Colonic mucosa (tissue), 4 donors: ENCODE results near the gene BCAS4. TPM values are rescaled to one million over a fixed set of nuclear protein-coding genes. Genes with fewer than 3 reads are reported as not detected.
"Not testable (repeated sequence)": the region's sequence is repeated elsewhere in the genome, so short reads cannot be mapped to it uniquely, and the experiment has no call there.

Source experiments
- DNase-seq: peaks from one replicate; pipeline ENCODE4 v3.0.0-alpha.2; 2020
- H3K27ac ChIP-seq: fragments of 200-600 bp; one replicate; pipeline ENCODE4 v1.8.0; 2021
- H3K27me3 ChIP-seq: fragments of 200-600 bp; one replicate; pipeline ENCODE4 v1.8.0; 2021
- H3K36me3 ChIP-seq: fragments of 200-600 bp; one replicate; pipeline ENCODE4 v1.8.0; 2021
- H3K4me1 ChIP-seq: fragments of 200-600 bp; one replicate; pipeline ENCODE4 v1.8.0; 2021; ENCODE audit warnings: mild to moderate bottlenecking
- H3K4me3 ChIP-seq: fragments of 200-600 bp; one replicate; pipeline ENCODE4 v1.8.0; 2021
- H3K9ac ChIP-seq, 2 donors: one replicate each; pipeline ENCODE4 v1.7.0; 2013; ENCODE audit warnings: control low read depth in 2 of 2, low read depth in 2 of 2, low read length in 2 of 2
- H3K9me3 ChIP-seq: fragments of 200-600 bp; one replicate; pipeline ENCODE4 v1.8.0; 2021
- intact Hi-C: fragments of 100-400 bp; cut with DNase I; formaldehyde crosslinking; loops from one replicate; pipeline ENCODE4 v1.14.1; 2022
- total RNA-seq, 2 donors: library from RNA; stranded (reverse); fragmentation: NEBNext Ultra II Directional in 1 of 2; extraction: Animal tissue kit (Norgen Biotek cat#: 25700) in 1 of 2; gene quantifications; one replicate each; pipeline ENCODE4 v1.2.1, GENCODE V29; 2021
- TF ChIP-seq, protein P1 (sequence below): fragments of 200-600 bp; IDR thresholded peaks from one replicate; pipeline ENCODE4 v1.8.0; 2022; ENCODE audit warnings: antibody characterized with exemption, mild to moderate bottlenecking
- donor health status: healthy.
- donor health status: DM: no; HTN: no; CAD: no.
- donor health status: DM: no; HTN: no; CAD: no.

The BCAS4 gene
- total RNA-seq, 2 donors from 2014 or later = 1.1 to 2.7 TPM

GRCh38 chr20:50765674-50766073 is 29.2 kb upstream of the BCAS4 start:
- Histone ChIP-seq H3K27me3 (no peaks in the 10 kb centered on the region), H3K27ac (no peak overlapping the region), H3K9me3 (no peaks in the 10 kb centered on the region), H3K9ac (no peak overlapping the region), H3K4me1 (peaks cover 7% of the 10 kb centered on the region), H3K36me3 (no peaks in the 10 kb centered on the region), H3K4me3 (no peak overlapping the region)
- TF ChIP-seq, protein P1, sequence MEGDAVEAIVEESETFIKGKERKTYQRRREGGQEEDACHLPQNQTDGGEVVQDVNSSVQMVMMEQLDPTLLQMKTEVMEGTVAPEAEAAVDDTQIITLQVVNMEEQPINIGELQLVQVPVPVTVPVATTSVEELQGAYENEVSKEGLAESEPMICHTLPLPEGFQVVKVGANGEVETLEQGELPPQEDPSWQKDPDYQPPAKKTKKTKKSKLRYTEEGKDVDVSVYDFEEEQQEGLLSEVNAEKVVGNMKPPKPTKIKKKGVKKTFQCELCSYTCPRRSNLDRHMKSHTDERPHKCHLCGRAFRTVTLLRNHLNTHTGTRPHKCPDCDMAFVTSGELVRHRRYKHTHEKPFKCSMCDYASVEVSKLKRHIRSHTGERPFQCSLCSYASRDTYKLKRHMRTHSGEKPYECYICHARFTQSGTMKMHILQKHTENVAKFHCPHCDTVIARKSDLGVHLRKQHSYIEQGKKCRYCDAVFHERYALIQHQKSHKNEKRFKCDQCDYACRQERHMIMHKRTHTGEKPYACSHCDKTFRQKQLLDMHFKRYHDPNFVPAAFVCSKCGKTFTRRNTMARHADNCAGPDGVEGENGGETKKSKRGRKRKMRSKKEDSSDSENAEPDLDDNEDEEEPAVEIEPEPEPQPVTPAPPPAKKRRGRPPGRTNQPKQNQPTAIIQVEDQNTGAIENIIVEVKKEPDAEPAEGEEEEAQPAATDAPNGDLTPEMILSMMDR = no peak
- intact Hi-C loops = no loop called here
- DNase-seq = no peak

- H3K9ac ChIP-seq, H3K36me3 ChIP-seq, H3K4me3 ChIP-seq, H3K9me3 ChIP-seq, H3K27me3 ChIP-seq, H3K4me1 ChIP-seq, intact Hi-C loops, H3K27ac ChIP-seq: not testable (repeated sequence)
- peak; percentile 10 for DNase-seq
These were observed 27.7 kb upstream of the BCAS4 start for GRCh38 chr20:50766955-50767809.

DNA sequence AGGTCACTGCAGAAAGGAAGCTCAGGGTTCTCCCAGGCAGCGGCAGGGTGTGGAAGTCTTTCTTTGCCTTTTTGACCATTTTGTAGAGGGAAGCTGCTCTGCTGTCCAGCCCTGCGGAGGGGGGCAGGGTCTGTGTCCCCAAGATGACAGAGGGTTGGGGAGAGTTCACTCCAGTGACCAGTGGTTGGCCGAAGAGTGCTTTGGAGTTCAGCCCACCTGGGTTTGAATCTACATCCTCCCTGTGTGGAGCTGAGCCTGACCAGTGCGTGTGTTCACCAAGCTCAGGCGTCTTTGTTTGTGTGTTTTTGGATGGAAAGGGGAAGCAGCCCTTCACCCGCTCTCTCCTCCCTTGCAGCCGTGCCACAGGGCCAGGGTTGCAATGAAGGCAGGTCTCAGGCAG is 25.9 kb upstream of the BCAS4 start:
- H3K9me3 ChIP-seq, H3K27ac ChIP-seq, H3K27me3 ChIP-seq, H3K9ac ChIP-seq, H3K4me3 ChIP-seq, intact Hi-C loops, H3K36me3 ChIP-seq, H3K4me1 ChIP-seq: not testable (repeated sequence)
- peak; percentile 14 for DNase-seq

GRCh38 chr20:50769551-50770085 is 25.2 kb upstream of the BCAS4 start:
- H3K36me3 ChIP-seq, H3K27me3 ChIP-seq, H3K9me3 ChIP-seq, H3K27ac ChIP-seq, intact Hi-C loops, H3K9ac ChIP-seq, H3K4me1 ChIP-seq, H3K4me3 ChIP-seq: not testable (repeated sequence)
- DNase-seq = peak; percentile 12

GRCh38 chr20:50771419-50772080 is 23.3 kb upstream of the BCAS4 start:
- H3K9ac ChIP-seq, H3K9me3 ChIP-seq, H3K36me3 ChIP-seq, H3K27ac ChIP-seq, H3K4me3 ChIP-seq, H3K4me1 ChIP-seq, H3K27me3 ChIP-seq, intact Hi-C loops: not testable (repeated sequence)
- DNase-seq = peak; percentile 15

- H3K9ac ChIP-seq = no peak overlapping the region
- H3K9me3 ChIP-seq = no peaks in the 10 kb centered on the region
- no peaks in the 10 kb centered on the region for H3K36me3 ChIP-seq
- no peaks in the 10 kb centered on the region for H3K27me3 ChIP-seq
- DNase-seq = peak; percentile 3
- TF ChIP-seq, protein P1 = no peak
- no peak overlapping the region for H3K27ac ChIP-seq
- H3K4me3 ChIP-seq = no peak overlapping the region
- H3K4me1 ChIP-seq = no peaks in the 10 kb centered on the region
- intact Hi-C loops = no loop called here
These were observed 22.3 kb upstream of the BCAS4 start for GRCh38 chr20:50772420-50773185.

- no peak for DNase-seq
- Histone ChIP-seq H3K36me3 (no peaks in the 10 kb centered on the region), H3K27ac (no peak overlapping the region), H3K4me3 (no peak overlapping the region), H3K4me1 (no peaks in the 10 kb centered on the region), H3K9me3 (no peaks in the 10 kb centered on the region), H3K27me3 (no peaks in the 10 kb centered on the region), H3K9ac (no peak overlapping the region)
- TF ChIP-seq, protein P1 = no peak
- intact Hi-C loops = no loop called here
These were observed 20.3 kb upstream of the BCAS4 start for GRCh38 chr20:50774515-50774914.
